Middle frontal gyrus (tissue), 1 donor: ENCODE measurements around the gene GBP4.

ENCODE experiments used
- DNase-seq: peaks from one replicate; pipeline ENCODE4 v3.0.0-alpha.2; 2015; ENCODE audit warnings: low spot score; ENCODE audit errors: extremely low spot score

Gene GBP4

DNA sequence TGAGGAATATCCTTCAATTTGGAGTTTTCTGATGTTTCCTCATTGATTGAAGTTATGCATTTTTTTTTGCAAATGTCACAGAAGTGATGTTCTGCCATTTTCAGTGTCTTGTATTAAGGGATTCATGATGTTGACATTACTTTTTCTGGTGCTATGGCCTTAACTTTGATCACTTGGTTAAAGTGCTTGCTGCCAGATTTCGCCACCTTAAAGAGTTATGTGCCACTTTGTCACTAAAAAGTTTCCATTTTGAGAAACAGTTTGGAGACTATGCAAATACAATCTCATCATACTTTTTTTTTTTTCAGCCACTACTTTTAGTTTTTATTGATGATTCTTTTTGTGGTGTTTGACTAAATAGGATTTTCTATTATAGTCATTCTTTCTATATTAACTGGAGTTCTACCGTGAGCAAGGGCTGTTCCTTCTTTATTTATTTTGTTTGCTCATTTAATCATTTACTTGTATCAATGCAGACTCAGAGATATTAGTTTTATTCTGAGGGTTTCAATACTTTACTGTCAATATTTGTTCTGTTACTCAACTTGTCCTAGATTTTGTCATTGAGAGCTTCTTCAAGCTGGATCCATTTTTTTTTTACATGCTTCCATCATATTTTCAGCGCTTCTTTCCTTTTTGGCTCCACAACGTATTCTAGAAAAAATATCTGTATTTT lies 26.1 kb downstream of the GBP4 start:
- DNase-seq = no peak

DNA sequence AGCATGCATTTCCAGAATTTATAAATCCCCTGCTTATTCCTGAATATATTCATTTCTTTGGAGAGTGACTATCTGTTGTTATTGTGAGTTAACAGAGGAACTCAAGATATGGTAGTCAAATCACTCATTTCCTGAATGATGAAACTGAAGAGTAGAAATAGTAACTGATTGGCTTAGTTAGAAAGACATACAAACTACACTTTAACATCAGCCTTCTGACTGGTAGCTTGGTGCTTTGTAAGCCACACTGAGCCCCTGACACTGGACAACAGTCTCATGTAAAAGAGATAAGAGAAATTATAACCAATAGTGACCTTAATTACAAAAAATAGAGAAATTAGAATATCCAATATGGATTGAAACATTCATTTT lies 27.7 kb downstream of the GBP4 start:
- no peak for DNase-seq

DNA sequence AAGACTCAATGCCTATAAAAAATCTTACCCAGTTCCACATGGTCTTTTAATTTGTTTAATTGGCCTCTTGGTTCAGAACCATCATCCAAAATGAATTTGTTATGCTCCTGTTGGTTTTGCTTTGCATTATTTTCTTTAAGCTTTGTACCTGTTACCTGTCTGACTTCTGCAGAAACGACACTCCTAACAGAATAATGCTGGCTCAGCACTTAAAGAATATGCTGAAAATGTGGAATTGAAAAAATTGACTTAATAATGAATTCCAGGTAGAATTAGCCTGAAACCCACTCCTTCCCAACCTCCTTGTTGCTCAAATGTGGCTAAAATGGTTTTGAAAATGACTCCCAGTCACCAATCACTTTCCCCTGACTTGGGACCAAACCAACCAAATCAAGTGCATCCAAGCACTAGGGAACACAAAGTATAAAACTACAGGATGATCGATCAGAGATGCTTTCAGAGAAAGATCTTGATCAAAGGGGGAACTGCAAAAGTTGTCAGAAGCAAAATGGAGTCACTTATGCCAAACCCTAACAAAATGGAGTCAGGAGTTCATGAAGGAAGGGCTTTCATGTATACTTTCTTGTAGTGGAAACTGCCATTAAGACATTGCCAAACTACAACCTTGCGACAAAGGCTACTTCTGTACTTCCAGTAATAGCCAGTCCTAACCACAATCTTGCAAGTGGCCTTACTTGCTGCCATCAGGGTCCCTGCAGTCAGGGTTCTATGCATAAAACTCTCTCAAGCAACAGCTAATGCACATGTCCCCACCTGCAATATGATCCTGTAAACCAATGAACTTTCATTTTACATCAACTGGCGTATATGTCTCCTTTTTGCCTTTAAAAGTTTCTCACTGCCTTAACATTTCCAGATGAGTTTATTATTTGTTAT lies 28.3 kb downstream of the GBP4 start:
- DNase-seq = no peak

DNA sequence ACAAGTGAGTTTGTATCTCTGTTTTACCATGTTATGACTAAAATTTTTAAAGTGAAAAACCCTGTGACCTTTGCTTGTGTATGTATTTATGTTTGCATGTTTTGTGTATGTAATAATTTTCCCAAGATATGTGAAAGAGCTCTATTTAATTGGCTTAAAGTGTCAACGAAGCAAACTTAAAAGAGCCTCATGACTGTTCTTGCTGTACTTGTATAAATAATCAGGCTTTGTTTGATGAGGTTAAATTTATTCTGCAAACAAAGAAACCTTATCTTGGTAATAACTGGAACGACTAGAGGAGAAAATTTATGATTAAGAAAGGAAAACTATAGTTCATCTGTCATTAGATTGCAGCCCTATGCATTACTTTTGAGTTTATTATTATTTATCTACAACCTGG lies 29.6 kb downstream of the GBP4 start:
- DNase-seq = no peak

DNA sequence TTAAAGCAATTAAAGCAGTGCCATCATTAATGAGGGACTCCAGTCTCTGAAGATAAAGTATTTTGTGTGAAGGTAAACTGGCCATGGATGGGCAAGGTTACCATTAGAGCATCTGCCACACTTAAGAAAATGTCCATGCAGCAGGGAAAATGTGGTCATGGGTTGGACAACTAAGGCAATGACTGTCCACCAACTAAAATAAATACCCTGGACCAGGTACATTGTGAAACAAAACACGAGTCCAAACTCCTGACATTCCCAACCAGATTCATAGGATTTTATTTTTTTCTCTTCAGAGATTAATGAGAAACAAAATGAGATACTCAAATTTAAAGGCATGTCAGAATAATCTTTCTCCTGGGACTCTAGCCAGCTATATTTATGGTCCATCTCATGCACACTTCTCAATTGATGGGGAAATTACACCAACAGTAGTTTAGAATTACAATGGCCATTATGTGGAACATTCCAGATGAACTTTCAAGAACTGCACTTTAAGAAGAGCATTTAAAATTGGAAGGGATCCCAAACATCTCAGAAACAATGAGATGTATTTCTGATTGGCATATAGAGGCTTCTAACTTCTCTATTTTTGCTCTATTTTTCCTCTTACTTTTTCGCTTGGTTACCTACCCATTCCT lies 31.0 kb downstream of the GBP4 start:
- no peak for DNase-seq

DNA sequence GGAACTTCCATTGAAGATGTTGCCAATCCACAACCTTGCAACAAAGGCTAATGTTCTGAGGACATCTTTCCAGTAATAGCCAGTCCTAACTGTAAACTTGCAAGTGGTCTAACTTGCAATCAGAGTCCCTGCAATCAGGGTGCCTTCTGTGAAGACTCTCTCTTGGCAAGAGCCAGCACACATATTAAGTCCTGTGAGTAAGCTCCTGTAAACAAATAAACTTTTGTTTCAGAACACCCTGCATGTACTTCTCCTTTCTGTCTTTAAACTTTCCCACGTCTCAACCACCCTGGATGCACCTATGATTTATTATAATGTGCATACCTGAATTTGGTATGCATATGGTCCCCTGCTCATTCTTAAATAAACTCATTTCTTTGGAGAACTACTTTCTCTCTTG lies 32.0 kb downstream of the GBP4 start:
- DNase-seq = no peak

DNA sequence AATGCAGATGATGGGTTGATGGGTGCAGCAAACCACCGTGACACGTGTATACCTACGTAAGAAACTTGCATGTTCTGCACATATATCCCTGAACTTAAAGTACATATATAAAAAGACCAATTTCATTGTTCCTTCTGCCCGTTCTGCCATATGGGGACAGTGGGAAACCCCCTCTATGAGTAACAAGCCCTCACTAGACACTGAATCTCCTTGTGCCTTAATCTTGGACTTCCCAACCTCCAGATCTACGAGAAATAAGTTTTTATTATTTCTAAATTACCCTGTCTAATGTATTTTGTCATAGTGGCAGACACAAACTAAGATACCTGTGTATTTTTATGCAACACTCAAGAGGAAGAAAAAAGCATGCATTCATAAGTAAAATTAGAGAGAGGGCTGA lies 32.9 kb downstream of the GBP4 start:
- no peak for DNase-seq

DNA sequence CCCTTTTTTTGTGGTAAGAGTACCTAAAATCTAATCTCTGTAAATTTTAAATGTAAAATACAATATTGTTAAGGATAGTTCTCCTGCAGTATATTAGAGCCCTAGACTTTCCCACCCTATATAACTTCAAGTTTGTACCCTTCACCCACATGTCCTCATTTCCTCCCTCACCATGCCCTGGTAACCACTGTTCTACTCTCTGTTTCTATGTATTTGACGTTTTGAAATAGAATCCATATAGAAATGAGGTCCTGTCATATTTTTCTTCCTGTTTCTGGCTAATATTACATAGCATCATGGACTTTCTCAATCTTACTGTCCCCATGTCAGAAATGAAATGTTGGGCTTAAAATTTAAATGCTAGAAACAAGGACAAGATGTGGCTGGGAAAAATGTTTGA lies 47.7 kb downstream of the GBP4 start:
- DNase-seq = no peak

DNA sequence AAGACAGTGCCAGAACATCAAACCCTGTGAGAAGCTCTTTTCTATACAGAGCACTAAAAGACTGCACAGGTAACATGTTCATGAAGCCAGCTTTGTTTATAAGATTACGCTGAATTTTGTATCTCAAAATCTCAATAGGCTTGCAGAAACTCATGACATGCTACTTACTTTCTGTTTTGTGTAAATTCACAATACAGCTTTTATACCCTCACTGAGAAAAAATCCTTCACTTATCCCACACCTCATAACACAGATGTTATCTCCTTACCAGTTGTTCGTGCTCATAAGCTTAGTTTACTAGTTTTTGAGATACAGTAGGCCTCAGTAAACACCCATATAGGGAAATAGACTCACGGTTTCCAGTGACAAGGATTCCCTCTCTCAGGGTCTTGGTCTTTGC lies 48.8 kb downstream of the GBP4 start:
- DNase-seq = no peak

DNA sequence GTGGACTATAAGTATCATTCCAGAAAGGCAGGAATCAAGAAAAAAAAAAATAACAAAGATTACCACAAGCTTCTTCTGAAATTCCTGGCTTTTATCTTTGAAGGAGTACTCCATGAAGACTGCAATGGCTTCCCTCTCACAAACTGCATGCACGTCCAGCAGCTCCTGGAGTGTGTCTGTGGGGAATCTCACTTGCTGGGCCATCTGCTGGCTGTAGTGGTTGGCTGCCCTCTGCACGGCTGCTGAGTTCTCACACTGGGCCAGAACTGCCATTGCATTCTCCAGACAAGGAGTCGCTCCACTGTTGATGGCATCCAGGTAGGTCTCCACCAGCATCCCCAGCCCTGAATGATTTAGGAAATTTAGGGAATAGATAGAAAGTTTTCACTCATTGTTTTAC lies 49.5 kb downstream of the GBP4 start:
- DNase-seq = no peak

DNA sequence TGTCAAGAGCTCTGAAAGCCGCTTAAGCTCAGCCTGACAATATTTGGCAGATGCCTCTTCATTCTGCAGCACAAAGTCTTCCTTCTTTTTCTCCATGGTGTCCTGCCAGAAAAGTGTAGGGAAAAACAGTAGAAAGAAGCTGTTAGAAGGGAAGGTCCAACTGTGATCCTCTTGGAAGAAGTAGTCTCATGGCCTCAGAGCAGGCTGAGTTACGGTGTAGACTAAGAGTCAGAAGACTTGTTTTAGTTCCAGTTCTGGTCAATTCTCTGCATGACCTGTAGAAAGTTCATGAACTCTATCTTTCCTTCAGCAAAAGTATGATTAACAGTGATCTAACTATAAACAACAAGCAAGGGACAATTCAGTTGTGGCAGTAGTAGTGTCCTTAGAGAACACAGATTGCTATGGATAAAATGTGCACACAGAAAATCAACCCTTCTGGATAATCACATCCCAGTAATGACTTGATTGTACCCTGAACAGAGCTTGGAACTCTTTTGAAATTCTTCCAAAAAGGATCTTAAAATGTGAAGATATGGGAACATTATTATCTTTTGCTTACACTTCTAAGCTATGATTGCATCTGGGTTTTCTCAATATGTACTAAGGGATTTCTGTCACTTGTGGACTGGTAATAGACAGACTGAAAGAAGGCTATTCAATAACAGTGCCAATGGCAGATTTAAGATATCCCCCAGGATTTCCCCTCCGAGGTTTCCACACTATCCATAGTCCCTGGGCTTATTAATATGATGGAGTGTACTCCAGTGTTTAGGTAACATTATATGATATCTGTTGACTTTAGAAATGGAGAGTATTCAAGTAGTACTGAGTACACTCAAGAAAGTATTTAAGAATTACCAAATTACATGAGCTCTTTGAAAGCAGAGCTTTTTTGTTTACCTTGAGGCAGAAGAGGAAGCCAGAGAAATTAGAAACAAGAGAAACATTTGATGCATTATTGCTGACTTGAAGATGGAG lies 50.8 kb downstream of the GBP4 start:
- DNase-seq = no peak

DNA sequence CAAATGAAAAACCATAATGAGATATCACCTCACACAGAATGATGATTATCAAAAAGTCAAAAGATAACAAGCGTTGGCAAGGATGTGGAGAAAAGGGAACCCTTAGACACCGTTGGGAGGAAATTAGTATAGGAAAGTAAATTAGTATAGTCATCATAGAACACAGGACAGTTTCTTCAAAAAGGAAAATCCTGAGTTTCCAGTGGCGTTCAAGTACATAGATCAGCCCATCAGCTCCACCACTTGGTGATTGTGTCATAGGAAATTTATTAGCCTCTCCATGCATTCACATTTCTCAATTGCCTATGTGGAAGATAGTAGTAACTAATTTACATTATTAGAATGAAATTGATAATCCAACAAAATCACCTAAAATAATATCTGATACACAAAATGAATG lies 52.0 kb downstream of the GBP4 start:
- DNase-seq = no peak

DNA sequence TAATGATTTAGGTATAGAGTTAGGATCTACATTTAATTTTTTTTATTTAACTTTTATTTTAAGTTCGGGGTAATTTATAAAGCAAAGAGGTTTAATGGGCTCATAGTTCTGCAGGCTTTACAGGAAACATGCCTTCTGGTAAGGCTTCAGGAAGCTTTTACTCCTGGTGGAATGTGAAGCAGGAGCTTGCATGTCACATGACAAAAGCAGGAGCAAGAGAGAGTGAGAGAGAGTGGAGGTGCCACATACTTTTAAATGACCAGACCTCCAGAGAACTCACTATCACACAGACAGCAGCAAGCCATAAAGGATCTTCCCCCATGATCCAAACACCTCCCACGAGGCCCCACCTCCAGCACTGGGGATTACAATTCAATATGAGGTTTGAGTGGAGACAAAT lies 55.3 kb downstream of the GBP4 start:
- no peak for DNase-seq

DNA sequence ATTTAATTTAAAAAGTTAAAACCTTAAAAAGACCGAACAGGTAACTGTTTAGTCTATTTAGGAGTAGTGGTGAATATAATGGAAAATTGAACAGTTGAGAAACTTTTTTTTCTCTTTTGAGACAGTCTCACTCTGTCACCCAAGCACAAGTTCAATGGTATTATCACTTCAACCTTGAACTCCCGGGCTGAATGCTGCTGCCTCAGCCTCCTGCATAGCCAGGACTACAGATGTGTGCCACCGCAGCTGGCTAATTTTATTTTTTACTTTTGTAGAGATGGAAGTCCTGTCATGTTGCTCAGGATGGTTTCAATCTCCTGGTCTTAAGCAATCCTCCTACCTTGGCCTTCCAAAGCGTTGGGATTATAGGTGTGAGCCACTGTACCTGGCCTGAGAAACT lies 56.6 kb downstream of the GBP4 start:
- DNase-seq = no peak

DNA sequence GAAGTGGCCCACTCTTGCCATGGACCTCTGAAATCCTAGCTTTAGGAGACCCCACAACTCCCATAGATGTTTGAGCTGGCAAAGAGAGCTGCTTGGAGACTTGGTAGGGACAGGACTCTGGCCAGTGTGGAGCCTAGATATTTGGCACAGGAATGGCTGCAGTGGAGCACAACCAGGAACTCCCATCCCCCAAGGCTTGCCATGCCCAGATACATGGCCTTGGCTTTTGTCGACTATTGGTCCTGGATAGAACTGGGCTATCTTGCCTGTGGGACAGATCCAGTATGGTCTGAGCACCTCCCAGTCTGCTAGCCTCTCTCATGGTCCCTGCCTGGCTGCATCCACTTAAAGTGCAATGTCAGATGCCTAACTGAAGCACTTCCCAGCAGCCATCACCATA lies 65.0 kb downstream of the GBP4 start:
- DNase-seq = no peak
